NCI-H524 (cell line): ENCODE results near the gene LAMA3.

Experiments used
- DNase-seq, 2 experiments: peaks; one replicate each; lab custom pipeline; 2025; lab: John Stamatoyannopoulos, UW

LAMA3 gene

DNA sequence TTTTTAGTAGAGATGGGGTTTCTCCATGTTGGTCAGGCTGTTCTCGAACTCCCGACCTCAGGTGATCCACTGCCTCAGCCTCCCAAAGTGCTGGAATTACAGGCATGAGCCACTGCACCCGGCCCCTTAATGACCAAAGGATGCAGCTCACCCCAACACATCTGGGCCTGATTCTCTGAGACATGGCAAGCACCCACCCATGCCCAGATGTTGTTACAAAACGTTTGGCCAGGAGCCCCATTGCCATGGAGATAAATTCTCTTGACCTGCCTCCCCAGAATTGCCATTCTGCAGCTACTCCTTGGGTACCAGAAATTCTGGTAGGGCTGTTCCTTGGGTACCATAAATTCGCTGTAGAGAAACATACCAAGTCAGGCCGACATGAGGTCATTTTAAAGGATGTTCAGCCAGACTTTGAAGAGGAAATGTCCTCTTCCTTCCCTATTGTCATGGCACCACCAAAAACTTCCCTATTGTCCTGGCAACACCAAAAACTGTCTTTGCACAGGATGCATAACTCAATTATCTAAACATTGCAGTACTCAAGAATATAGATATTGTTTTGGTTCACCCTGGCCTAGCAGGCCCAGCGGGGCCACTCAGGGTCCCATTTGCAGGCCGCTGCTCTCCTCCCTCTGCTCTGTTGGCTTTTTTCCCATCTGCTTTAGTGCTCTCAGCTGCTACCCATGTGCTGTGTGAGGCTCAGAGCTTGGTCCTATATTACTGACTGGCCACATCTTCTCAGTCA is 164.4 kb downstream of the LAMA3 start:
- DNase-seq, result no peak

GRCh38 chr18:23855721-23856120 is 166.5 kb downstream of the LAMA3 start:
- DNase-seq, result no peak

DNA sequence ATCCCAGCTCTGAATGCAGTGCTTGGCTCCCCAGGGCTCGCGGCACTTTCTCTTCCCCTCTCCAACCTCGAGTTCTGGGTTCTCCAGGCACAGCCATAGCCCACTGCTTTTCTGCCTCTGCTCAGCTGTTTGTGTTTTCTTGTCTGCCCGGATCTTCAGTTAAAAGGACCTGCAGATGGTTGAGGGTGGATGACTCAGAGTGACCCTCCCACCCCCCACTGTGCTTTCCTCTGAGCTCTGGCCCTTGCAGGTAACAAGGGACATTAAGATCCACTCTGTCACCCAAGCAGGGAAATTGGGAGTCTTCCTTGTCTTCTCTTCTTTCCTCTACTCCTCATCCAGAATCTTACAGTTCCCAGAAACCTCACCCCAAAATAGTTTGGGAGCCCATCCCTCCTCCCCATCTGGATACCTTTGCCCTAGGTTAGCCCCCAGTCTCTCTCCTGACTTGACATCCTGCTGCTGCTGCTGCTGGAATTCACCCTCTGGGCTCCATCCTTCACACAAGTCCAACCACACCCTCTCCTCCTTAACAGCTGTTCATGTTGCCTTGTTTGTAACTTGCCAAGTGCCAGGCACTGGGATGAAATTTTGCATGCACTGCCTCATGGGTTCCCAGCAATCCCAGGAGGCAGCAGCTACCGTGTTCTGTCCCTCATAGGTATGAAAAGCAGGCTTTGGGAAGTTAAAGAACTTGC is 167.4 kb downstream of the LAMA3 start:
- DNase-seq, result peak in 1 of 2 experiments; percentile 25

DNA sequence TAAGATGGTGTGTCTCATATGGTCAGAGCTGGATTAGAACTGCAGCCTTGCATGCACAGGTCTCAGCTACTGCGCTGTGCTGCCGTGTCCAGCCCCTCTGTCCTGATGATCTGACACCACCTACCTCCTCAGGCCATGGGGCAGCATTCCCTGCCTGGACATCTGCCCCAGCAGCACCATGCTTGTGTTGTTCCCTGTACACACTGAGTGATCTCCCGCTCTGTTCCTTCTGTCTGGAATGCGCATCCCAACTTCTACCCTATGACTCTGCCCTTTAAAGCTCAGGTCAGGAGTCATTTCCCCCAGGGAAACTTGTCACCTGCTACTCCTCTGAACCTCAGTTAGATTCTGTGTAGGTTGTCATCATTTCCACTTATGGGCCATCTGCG is 167.9 kb downstream of the LAMA3 start:
- DNase-seq, result no peak

DNA sequence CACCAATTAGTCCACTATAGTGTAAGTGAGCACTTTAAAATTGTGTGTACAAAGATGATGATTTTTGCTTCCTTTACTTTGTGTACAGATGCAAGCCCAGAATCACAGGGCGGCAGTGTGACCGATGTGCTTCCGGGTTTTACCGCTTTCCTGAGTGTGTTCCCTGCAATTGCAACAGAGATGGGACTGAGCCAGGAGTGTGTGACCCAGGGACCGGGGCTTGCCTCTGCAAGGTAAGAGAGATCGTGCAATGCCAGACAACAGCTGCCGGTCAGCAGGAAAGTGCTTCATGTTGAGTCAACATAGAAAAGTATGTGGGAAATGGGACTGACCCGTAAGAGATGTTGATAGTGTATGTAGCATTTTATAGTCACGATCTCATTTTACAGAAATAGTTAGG is 168.5 kb downstream of the LAMA3 start:
- DNase-seq, result no peak

GRCh38 chr18:23859466-23860336 is 170.4 kb downstream of the LAMA3 start:
- no peak for DNase-seq

DNA sequence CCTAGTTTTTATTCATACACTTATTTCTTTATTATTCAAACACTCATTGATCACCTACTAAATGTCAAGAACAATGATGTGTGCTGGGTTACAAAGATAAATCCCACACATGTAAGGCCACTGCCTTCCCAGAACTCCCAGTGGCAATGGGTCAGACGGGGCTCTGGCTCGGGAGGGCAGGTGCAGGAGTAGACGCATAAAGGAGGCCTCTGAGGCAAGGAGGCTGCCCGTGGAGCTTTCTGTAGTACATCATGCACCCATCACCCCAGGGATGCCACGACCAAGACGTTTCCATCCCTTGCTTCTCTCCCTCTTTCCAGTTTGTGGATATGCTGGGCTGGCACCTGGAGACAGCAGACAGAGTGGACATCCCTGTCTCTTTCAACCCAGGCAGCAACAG is 172.1 kb downstream of the LAMA3 start:
- no peak for DNase-seq

GRCh38 chr18:23861805-23862470 is 172.7 kb downstream of the LAMA3 start:
- no peak for DNase-seq

DNA sequence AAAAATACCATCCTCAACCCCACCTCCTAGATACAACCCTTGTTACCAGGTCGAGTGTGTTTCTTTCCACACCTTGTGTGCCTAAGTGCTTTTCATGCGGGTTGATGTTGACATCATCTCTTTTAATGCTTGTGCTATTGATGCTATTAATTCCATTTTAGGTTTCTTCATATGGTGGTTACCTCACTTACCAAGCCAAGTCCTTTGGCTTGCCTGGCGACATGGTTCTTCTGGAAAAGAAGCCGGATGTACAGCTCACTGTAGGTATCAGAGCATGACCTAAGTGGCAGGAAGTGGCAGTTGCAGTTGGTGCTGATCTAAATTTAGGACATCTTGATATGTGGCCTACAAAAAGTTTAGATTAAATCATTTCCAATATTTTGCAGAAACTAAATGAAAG is 175.4 kb downstream of the LAMA3 start:
- DNase-seq, result no peak

- no peak for DNase-seq
These were observed 177.8 kb downstream of the LAMA3 start for GRCh38 chr18:23867006-23867405.

GRCh38 chr18:23868136-23868785 is 179.0 kb downstream of the LAMA3 start:
- DNase-seq, result peak in 1 of 2 experiments; percentile 26

DNA sequence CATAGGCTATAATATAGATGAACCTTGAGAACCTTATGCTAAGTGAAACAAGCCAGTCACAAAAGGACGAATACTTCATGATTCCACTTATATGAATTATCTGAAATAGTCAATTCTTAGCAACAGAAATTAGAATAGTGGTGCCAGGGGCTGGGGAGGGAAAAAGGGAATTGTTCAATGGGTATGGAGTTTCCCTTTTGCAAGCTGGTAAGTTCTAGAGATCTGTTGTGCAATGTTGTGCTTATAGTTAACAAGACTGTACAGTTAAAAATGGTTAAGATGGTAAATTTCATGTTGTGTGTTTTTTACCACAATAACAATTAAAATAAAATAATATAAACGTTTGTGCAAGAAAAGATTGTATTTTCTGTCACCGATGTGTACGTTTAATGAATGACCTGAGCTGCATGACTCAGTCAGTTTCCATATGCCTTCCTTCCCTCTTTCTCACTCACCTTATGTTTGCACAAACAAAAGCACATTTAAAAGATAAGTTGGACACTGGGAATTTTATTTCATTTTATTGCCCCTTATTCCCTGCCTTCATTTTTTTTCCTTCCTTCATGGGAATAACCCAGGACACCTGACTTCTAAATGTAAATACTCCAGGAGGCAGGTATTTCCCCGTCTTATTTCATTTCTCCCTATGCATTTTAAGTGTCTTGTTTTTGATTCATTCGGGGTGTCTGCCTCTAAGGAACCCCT is 181.6 kb downstream of the LAMA3 start:
- DNase-seq, result no peak

DNA sequence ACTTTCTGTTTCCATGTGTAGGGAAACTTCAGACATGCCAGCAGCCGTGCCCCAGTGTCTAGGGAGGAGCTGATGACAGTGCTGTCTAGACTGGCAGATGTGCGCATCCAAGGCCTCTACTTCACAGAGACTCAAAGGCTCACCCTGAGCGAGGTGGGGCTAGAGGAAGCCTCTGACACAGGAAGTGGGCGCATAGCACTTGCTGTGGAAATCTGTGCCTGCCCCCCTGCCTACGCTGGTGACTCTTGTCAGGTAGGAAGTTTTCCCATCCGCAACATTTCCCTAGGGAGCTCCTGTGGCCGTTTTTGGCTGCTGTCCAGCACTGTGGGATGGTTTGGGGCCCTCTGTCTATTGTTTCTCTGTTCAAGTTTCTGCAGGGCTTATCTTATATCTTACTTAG is 182.2 kb downstream of the LAMA3 start:
- peak; percentile 20 to 56 for DNase-seq

GRCh38 chr18:23872701-23873550 is 183.7 kb downstream of the LAMA3 start:
- DNase-seq, result peak in 1 of 2 experiments; percentile 8

DNA sequence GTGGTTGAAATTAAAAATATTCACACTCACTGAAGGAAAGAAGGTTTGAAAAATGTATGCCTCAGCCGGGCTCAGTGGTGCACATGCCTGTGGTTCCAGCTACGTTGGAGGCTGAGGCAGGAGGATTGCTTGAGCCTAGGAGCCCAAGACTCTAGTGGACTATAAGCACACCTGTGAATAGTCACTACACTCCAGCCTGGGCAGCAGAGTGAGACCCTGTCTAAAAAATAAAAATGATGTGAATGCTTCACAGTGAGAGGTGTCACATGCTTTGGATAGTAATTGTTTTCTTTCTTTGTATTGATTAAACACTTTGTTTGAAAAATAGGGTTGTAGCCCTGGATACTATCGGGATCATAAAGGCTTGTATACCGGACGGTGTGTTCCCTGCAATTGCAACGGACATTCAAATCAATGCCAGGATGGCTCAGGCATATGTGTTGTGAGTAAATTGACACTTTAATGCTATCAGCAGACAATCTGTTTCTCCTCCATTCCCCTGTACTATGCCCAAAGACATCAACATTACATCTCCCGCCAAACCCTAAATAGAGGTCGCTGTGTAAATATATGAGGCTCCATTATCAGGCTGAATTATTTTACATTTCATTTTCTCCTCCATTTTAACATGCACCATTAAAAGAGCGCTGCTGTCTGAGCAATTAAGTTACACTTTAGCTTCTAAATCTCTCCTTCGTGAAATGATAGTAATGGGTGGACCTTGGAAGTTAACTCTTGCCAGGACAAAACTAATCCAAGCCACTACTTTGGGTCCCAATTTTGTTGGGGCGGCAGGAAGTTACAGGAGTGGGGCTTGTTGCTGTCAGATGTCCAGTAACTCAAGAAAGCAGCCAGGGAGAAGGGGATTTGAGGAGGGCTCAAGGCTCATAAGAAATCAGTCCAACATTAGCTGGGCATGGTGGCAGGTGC is 187.0 kb downstream of the LAMA3 start:
- DNase-seq, result peak in 1 of 2 experiments; percentile 29

GRCh38 chr18:23876921-23877320 is 187.7 kb downstream of the LAMA3 start:
- no peak for DNase-seq

- no peak for DNase-seq
These were observed 188.1 kb downstream of the LAMA3 start for GRCh38 chr18:23877371-23877770.

DNA sequence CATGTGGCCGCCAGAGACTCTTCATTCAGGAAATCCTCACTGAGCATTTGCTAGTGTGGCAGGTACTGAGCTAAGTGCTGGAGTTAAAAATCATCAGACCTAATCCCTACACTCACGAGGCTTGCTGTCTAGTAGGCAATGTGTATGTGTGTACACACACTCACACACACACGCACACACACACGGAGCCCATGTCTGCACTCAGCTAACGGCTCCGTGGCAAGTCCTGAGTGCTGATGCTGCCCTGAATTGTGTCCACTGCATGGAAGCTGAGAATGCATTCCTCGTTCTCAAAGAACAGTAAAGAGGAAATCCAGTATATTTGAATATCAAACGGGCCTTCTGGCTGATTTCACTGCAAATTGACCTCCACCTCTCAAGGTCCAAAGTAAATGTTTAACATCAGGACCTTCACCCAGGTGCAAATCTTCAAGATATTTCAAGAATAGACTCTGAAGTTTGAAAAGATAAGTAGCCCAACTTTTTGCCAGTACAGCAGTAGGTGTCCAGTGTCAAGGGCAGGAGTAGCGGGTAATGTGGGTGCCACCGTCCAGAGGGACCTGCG is 189.2 kb downstream of the LAMA3 start:
- no peak for DNase-seq
